NB4 (cell line): ENCODE data around the gene FLNC.

Source experiments
- POLR2A ChIP-seq: IDR thresholded peaks from 2 replicates; pipeline ENCODE4 v1.6.1; 2011; ENCODE audit warnings: mild to moderate bottlenecking; ENCODE audit not compliant: insufficient read length; ENCODE audit errors: extremely low read depth
- TF ChIP-seq, protein P1 (sequence below): IDR thresholded peaks from one replicate; pipeline ENCODE4 v1.5.1; 2012; ENCODE audit warnings: low read depth, low read length

DNA sequence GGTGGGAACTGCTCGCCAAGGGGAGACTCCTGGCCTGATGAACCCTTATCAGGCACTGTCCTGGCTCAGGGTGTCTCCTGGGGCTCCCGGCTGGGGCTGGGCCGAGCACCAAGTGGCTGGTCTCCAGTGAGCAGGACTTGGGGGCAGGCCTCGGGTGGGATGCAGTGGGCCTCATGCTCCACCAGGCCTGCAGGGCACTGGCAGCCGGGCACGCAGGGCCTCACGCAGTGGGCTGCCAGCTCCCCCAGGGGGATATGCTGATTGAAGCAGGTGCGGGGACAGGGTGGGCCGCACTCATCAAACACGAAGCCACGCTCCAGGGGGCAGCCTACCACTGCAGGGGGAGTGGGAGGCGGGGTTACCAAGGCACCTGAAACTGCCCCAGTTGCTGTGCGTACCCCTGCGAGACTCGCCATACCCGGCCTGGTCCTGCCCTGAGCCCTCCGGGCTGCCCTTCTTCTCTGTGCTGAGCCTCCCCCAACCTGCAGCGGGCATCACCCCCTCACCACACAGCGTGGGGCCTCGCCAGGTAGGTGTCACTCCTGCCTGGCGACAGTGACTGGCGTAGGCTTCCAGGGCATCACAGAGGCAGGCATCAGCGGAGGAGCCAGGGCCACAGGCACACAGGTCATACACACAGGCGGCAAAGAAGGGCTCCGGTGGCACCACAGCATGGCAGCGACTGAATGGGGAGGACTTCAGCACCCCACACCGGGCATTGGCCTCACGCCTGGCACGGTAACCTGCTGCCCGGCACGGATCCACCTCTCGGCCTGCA lies 47.0 kb downstream of the FLNC start:
- TF ChIP-seq, protein P1, sequence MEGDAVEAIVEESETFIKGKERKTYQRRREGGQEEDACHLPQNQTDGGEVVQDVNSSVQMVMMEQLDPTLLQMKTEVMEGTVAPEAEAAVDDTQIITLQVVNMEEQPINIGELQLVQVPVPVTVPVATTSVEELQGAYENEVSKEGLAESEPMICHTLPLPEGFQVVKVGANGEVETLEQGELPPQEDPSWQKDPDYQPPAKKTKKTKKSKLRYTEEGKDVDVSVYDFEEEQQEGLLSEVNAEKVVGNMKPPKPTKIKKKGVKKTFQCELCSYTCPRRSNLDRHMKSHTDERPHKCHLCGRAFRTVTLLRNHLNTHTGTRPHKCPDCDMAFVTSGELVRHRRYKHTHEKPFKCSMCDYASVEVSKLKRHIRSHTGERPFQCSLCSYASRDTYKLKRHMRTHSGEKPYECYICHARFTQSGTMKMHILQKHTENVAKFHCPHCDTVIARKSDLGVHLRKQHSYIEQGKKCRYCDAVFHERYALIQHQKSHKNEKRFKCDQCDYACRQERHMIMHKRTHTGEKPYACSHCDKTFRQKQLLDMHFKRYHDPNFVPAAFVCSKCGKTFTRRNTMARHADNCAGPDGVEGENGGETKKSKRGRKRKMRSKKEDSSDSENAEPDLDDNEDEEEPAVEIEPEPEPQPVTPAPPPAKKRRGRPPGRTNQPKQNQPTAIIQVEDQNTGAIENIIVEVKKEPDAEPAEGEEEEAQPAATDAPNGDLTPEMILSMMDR: no peak
- TF ChIP-seq POLR2A: no peak
